ENCODE results near the gene BPGM. TPM values are rescaled to one million over a fixed set of nuclear protein-coding genes. Genes with fewer than 3 reads are reported as not detected.

The BPGM gene
- total RNA-seq, 2 donors from 2014 or later: 10.5 to 10.6 TPM

- no peaks in the 10 kb centered on the region for H3K27me3 ChIP-seq
- H3K9ac ChIP-seq (ENCODE audit: low read depth in 2 of 2, low read length in 2 of 2): no peak overlapping the region
- no peak overlapping the region for H3K27ac ChIP-seq
- no peaks in the 10 kb centered on the region for H3K4me1 ChIP-seq
- no peak overlapping the region for H3K4me3 ChIP-seq
- no peaks in the 10 kb centered on the region for H3K9me3 ChIP-seq
- no peak for TF ChIP-seq CTCF (IDR thresholded peaks at IDR 0.05)
- no peak for DNase-seq
- no peaks in the 10 kb centered on the region for H3K36me3 ChIP-seq
- intact Hi-C loops (cut with DNase I): no loop called here
Measured at GRCh38 chr7:134703241-134703594, 56.6 kb downstream of the BPGM start.

DNA sequence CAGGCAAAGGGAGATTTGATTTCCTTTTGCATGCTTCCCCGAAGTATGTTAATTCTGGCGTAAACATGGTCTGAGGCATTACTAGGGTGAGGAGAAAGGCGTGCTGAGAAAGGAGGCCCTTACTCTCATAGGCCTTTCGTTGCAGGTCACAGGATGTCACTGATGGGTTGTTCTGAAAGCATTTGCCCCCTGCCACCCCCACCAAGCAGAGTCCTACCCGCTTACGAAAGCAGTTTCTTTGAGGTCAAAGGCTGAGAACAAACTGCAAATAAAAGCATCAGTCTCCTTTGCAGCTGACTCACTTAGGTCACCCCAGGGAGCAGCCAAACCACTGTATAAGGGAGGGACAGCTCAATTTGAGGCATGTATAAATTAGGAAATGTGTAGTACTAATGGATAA lies 57.1 kb downstream of the BPGM start:
- no peak for DNase-seq
- no peak overlapping the region for H3K27ac ChIP-seq

DNA sequence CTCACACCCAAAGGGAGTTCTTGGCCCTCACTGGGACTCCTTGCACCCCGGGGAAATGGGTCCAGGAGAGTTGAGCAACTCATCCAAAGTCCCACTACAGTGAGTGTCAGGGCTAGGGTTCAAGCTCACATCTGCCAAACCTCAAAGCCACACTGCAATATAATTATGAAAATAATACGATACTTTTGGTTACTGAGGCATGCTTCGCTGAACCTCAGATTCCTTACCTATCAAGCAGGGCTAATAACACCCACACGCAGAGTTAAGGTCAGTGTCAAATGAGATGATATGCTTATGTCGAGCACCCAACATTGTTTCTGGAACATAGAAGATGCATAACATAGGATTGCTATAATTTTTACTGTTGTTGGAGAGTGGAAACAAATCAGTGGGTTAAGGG lies 58.2 kb downstream of the BPGM start:
- no peak for TF ChIP-seq CTCF (IDR thresholded peaks at IDR 0.05)
- Histone ChIP-seq H3K27me3 (no peaks in the 10 kb centered on the region), H3K4me3 (no peak overlapping the region), H3K36me3 (no peaks in the 10 kb centered on the region), H3K9me3 (no peaks in the 10 kb centered on the region), H3K27ac (no peak overlapping the region), H3K9ac (ENCODE audit: low read depth in 2 of 2, low read length in 2 of 2) (no peak overlapping the region), H3K4me1 (no peaks in the 10 kb centered on the region)
- intact Hi-C loops (cut with DNase I): no loop called here
- DNase-seq: no peak

More for the DNA sequence above, 57.1 kb downstream of the BPGM start:
- no peak overlapping the region for H3K9ac ChIP-seq (ENCODE audit: low read depth in 2 of 2, low read length in 2 of 2)
- no peaks in the 10 kb centered on the region for H3K9me3 ChIP-seq
- no peak overlapping the region for H3K4me3 ChIP-seq
- no peaks in the 10 kb centered on the region for H3K36me3 ChIP-seq
- intact Hi-C loops (cut with DNase I): no loop called here
- H3K4me1 ChIP-seq: no peaks in the 10 kb centered on the region
- no peak for TF ChIP-seq CTCF (IDR thresholded peaks at IDR 0.05)
- H3K27me3 ChIP-seq: no peaks in the 10 kb centered on the region

DNA sequence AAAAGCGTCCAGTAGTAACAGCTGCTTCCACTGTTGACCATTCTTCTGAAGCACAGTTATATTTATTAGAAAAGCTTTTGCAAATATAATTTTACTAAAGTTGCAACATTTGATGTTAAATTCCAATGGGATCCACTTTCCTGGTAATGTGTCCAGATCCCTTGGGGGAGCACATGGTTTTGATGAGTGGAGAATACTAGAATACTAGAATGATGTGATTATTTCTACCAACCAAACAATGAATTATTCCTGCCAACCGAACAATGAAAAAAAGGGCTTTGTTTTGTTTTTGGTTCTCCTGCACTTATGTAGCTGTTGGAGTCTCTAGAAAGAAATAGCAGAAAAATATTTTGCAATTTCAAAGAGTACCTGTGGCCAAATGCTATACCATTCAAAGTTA lies 59.1 kb downstream of the BPGM start:
- TF ChIP-seq CTCF (IDR thresholded peaks at IDR 0.05): no peak
- no peaks in the 10 kb centered on the region for H3K9me3 ChIP-seq
- H3K36me3 ChIP-seq: no peaks in the 10 kb centered on the region
- intact Hi-C loops (cut with DNase I): no loop called here
- no peaks in the 10 kb centered on the region for H3K27me3 ChIP-seq
- H3K9ac ChIP-seq (ENCODE audit: low read depth in 2 of 2, low read length in 2 of 2): no peak overlapping the region
- H3K4me1 ChIP-seq: no peaks in the 10 kb centered on the region
- no peak overlapping the region for H3K4me3 ChIP-seq
- no peak for DNase-seq
- H3K27ac ChIP-seq: no peak overlapping the region

DNA sequence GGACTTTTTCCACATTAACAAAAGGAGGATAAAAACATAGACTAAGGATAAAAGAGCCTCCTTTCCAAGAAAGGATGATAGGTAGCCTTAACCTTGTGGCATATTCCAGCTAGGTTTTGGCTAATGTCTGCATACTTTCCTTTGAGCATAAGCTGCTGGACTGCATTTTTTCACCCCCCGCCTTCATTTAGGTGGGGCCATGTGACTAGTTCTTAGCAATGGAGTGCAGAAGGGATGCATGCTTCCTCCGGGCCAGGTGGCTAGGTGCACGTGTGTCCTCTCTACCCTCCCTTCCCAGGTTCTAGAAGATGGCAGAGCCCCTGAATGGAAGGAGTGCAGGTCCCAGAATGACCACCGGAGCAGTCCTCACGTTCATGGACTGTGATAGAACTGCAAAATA lies 59.8 kb downstream of the BPGM start:
- no peak for DNase-seq
- intact Hi-C loops (cut with DNase I): no loop called here
- H3K27ac ChIP-seq: no peak overlapping the region
- no peak overlapping the region for H3K9ac ChIP-seq (ENCODE audit: low read depth in 2 of 2, low read length in 2 of 2)
- no peak overlapping the region for H3K4me3 ChIP-seq
- no peaks in the 10 kb centered on the region for H3K9me3 ChIP-seq
- TF ChIP-seq CTCF (IDR thresholded peaks at IDR 0.05): no peak
- no peaks in the 10 kb centered on the region for H3K36me3 ChIP-seq
- no peaks in the 10 kb centered on the region for H3K27me3 ChIP-seq
- H3K4me1 ChIP-seq: no peaks in the 10 kb centered on the region

Measured in colonic mucosa (tissue), 4 donors.